ENCODE results near the gene PIK3R1. TPM values are rescaled to one million over a fixed set of nuclear protein-coding genes. Genes with fewer than 3 reads are reported as not detected.

PIK3R1 gene
- total RNA-seq, 6 experiments from 2014 or later = 36.3 to 173 (median 72.8) TPM

- no peak for TF ChIP-seq POLR2A (IDR thresholded peaks at IDR 0.05)
- TF ChIP-seq, protein P1, sequence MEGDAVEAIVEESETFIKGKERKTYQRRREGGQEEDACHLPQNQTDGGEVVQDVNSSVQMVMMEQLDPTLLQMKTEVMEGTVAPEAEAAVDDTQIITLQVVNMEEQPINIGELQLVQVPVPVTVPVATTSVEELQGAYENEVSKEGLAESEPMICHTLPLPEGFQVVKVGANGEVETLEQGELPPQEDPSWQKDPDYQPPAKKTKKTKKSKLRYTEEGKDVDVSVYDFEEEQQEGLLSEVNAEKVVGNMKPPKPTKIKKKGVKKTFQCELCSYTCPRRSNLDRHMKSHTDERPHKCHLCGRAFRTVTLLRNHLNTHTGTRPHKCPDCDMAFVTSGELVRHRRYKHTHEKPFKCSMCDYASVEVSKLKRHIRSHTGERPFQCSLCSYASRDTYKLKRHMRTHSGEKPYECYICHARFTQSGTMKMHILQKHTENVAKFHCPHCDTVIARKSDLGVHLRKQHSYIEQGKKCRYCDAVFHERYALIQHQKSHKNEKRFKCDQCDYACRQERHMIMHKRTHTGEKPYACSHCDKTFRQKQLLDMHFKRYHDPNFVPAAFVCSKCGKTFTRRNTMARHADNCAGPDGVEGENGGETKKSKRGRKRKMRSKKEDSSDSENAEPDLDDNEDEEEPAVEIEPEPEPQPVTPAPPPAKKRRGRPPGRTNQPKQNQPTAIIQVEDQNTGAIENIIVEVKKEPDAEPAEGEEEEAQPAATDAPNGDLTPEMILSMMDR (IDR thresholded peaks at IDR 0.05) = no peak
- Histone ChIP-seq H3K9me3 (no peaks in the 10 kb centered on the region), H3K4me1 (peaks cover 0 to 25% (median 4%) of the 10 kb centered on the region in 4 donors), H3K27me3 (no peaks in the 10 kb centered on the region), H3K4me3 (peak overlapping the region; percentile 74 to 90 (median 86)), H3K36me3 (no peaks in the 10 kb centered on the region), H3K27ac (peak overlapping the region; percentile 86 to 95 (median 94))
- ATAC-seq (no peak), DNase-seq (peak in 1 of 3 donors; percentile 87)
- 6% methylated on average over 23 of the region's 37 CpGs for WGBS (ENCODE audit: insufficient coverage, low coverage, low lambda C conversion rate, missing lambda C conversion rate)
- intact Hi-C loops (cut with DNase I) = no loop called here
These were observed 911 bp upstream of the PIK3R1 start for GRCh38 chr5:68214482-68215207.

DNA sequence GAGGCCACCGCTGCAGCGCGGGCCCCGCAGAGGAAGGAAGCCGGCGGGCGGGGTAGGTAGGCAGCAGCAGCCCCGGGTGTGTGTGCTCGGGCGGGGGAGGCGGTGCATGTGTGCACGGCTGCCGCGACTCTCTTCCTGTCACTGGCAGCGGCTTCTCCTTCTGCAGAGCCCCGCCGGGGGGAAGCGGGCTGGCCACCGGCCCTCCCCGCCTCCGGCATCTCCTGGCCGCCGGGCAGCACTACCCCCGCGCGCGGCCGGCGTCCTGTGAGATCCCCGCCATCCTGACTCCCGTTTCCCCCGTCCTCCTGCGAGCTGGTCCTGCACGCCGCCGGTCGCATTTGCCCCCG is 315 bp downstream of the PIK3R1 start:
- DNase-seq (no peak), ATAC-seq (peak; percentile 24 to 45 (median 40))
- peak overlapping the region; percentile 93 to 95 (median 94) for H3K27ac ChIP-seq
- no peaks in the 10 kb centered on the region for H3K9me3 ChIP-seq
- peaks cover 0 to 32% (median 4%) of the 10 kb centered on the region in 4 donors for H3K4me1 ChIP-seq
- H3K36me3 ChIP-seq = no peaks in the 10 kb centered on the region
- intact Hi-C loops (cut with DNase I) = no loop called here
- H3K27me3 ChIP-seq = no peaks in the 10 kb centered on the region
- WGBS (ENCODE audit: insufficient coverage, low coverage, low lambda C conversion rate, missing lambda C conversion rate) = no CpG with 5 or more reads among the region's 38 CpGs
- TF ChIP-seq, protein P1 (IDR thresholded peaks at IDR 0.05) = no peak
- TF ChIP-seq POLR2A (IDR thresholded peaks at IDR 0.05) = no peak
- peak overlapping the region; percentile 86 to 94 (median 90) for H3K4me3 ChIP-seq

- TF ChIP-seq POLR2A (IDR thresholded peaks at IDR 0.05) = no peak
- TF ChIP-seq, protein P1 (IDR thresholded peaks at IDR 0.05) = no peak
- intact Hi-C loops (cut with DNase I) = no loop called here
- Histone ChIP-seq H3K4me3 (peak overlapping the region; percentile 86 to 94 (median 90)), H3K27ac (peak overlapping the region; percentile 93 to 95 (median 94)), H3K27me3 (no peaks in the 10 kb centered on the region), H3K36me3 (no peaks in the 10 kb centered on the region), H3K4me1 (peaks cover 0 to 38% (median 4%) of the 10 kb centered on the region in 4 donors), H3K9me3 (no peaks in the 10 kb centered on the region)
- under 1% methylated on average over 24 of the region's 49 CpGs for WGBS (ENCODE audit: insufficient coverage, low coverage, low lambda C conversion rate, missing lambda C conversion rate)
- ATAC-seq (peak; percentile 13 to 43 (median 27)), DNase-seq (peak; percentile 68 to 78 (median 72))
These were observed 890 bp downstream of the PIK3R1 start for GRCh38 chr5:68216245-68217046.

DNA sequence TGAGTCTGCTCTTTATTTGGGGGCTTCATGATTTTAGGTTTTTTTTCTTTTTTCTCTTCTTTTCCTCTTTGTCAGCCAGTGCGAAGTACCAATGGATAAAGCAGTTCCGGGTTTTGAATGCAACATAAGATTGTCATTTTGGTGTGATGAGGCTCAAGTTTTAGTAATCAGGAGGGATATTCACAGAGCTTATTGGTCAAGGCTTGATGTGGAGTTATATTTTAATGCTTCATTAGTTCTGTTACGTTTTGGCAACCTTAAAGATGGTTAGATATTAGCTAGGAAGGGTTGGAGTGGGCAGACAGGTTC is 1.4 kb downstream of the PIK3R1 start:
- peak overlapping the region; percentile 93 to 95 (median 94) for H3K27ac ChIP-seq
- 0% methylated on average over 3 of the region's 3 CpGs for WGBS (ENCODE audit: insufficient coverage, low coverage, low lambda C conversion rate, missing lambda C conversion rate)

More for the DNA sequence above, 1.4 kb downstream of the PIK3R1 start:
- DNase-seq = no peak
- Histone ChIP-seq H3K36me3 (no peaks in the 10 kb centered on the region), H3K4me3 (peak overlapping the region; percentile 86 to 94 (median 90)), H3K9me3 (no peaks in the 10 kb centered on the region), H3K27me3 (no peaks in the 10 kb centered on the region), H3K4me1 (peaks cover 0 to 44% (median 5%) of the 10 kb centered on the region in 4 donors)
- no peak for TF ChIP-seq POLR2A (IDR thresholded peaks at IDR 0.05)
- TF ChIP-seq, protein P1 (IDR thresholded peaks at IDR 0.05) = no peak
- no peak for ATAC-seq
- intact Hi-C loops (cut with DNase I) = no loop called here
